Loucy (cell line): ENCODE data around the gene C16orf95.

ENCODE experiments used
- EZH2phosphoT487 ChIP-seq: fragments of 200-600 bp; IDR thresholded peaks from 2 replicates; pipeline ENCODE4 v1.6.1; 2018; ENCODE audit warnings: antibody characterized with exemption, mild to moderate bottlenecking, moderate library complexity, borderline replicate concordance
- TF ChIP-seq, protein P1 (sequence below): fragments of 200-600 bp; sonication (generic); conservative IDR thresholded peaks from 2 replicates; pipeline ENCODE4 v1.5.1; 2014; ENCODE audit warnings: mild to moderate bottlenecking, antibody characterized with exemption, low read length

DNA sequence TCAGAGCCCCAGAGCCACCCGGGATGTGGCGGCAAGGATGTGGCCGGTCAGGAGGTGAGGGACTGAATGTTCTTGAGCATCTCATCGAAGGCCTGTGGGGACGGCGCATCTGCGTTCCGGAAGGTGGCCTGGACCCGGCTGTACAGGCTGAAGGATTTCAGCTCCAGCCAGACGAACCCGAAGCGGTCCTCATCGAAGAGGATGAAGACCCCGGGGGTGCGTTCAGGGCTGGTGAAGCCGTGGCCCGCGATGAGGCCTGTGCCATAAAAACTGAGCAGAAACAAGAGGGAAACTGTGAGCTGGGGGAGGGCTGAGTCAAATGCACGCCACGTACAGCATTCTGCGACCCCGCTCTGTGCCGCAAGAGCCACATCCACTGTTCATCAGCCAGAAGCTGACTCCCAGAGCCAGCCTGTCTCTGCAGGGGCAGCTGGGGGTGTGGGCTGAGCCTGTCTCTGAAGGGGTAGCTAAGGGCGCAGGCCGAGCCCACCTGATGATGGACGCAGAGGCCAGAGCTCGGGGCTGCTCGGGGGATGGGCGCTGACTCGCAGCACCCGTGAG lies 14.1 kb upstream of the C16orf95 start:
- TF ChIP-seq, protein P1, sequence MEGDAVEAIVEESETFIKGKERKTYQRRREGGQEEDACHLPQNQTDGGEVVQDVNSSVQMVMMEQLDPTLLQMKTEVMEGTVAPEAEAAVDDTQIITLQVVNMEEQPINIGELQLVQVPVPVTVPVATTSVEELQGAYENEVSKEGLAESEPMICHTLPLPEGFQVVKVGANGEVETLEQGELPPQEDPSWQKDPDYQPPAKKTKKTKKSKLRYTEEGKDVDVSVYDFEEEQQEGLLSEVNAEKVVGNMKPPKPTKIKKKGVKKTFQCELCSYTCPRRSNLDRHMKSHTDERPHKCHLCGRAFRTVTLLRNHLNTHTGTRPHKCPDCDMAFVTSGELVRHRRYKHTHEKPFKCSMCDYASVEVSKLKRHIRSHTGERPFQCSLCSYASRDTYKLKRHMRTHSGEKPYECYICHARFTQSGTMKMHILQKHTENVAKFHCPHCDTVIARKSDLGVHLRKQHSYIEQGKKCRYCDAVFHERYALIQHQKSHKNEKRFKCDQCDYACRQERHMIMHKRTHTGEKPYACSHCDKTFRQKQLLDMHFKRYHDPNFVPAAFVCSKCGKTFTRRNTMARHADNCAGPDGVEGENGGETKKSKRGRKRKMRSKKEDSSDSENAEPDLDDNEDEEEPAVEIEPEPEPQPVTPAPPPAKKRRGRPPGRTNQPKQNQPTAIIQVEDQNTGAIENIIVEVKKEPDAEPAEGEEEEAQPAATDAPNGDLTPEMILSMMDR, result no peak
- no peak for TF ChIP-seq EZH2phosphoT487
